Vagina (tissue), 2 donors: ENCODE measurements around the gene RNASE4. TPM values are rescaled to one million over a fixed set of nuclear protein-coding genes. Genes with fewer than 3 reads are reported as not detected.
"Not testable (repeated sequence)": the region's sequence is repeated elsewhere in the genome, so short reads cannot be mapped to it uniquely, and the experiment has no call there.

ENCODE experiments used
- DNase-seq, 2 donors: peaks; one replicate each; pipeline ENCODE4 v3.0.0-alpha.2; 2017; ENCODE audit errors: extremely low spot score in 2 of 2
- H3K27ac ChIP-seq: fragments of 200-600 bp; sonication (generic); one replicate; pipeline ENCODE4 v1.5.1; 2019
- H3K27me3 ChIP-seq: fragments of 200-600 bp; sonication (generic); one replicate; pipeline ENCODE4 v1.5.1; 2019
- H3K36me3 ChIP-seq, 2 donors: fragments of 200-600 bp; sonication (generic); one replicate each; pipeline ENCODE4 v1.5.1; 2017 to 2019
- H3K4me1 ChIP-seq: fragments of 200-600 bp; sonication (generic); one replicate; pipeline ENCODE4 v1.5.1; 2019
- H3K4me3 ChIP-seq, 2 donors: fragments of 200-600 bp; sonication (generic); 1 replicate in 1 of 2; 2 replicates in 1 of 2; pipeline ENCODE4 v1.5.1; 2016 to 2019
- H3K9me3 ChIP-seq: fragments of 200-600 bp; sonication (generic); one replicate; pipeline ENCODE4 v1.5.1; 2019
- POLR2A ChIP-seq, 2 donors: fragments of 450-650 bp; IDR thresholded peaks; one replicate each; pipeline ENCODE4 v1.6.1; 2017; ENCODE audit warnings: antibody characterized with exemption in 2 of 2, mild to moderate bottlenecking in 2 of 2, moderate library complexity in 2 of 2
- POLR2AphosphoS5 ChIP-seq, 2 donors: sonication (generic); formaldehyde crosslinking; IDR thresholded peaks; one replicate each; pipeline ENCODE4 v1.9.0; 2017; ENCODE audit warnings: antibody characterized with exemption in 2 of 2, mild to moderate bottlenecking in 2 of 2, low read depth in 1 of 2; ENCODE audit not compliant: insufficient read depth in 1 of 2
- intact Hi-C: fragments of 100-400 bp; cut with DNase I; formaldehyde crosslinking; loops from one replicate; pipeline ENCODE4 v1.15.1; 2023
- total RNA-seq: library from RNA; depleted of rRNA; stranded (reverse); fragments of >200 nt; gene quantifications from one replicate; pipeline ENCODE4 v1.2.3, GENCODE V29; 2016
- TF ChIP-seq, protein P1 (sequence below), 3 experiments: fragments of 450-650 bp in 2 of 3; fragments of 200-600 bp in 1 of 3; sonication (generic) in 1 of 3; IDR thresholded peaks; one replicate each; pipeline ENCODE4 v1.5.1; 2017 to 2019; ENCODE audit warnings: antibody characterized with exemption in 3 of 3, mild to moderate bottlenecking in 2 of 3, moderate library complexity in 2 of 3

Gene RNASE4
- total RNA-seq, 1 donor from 2014 or later, result 132 TPM

DNA sequence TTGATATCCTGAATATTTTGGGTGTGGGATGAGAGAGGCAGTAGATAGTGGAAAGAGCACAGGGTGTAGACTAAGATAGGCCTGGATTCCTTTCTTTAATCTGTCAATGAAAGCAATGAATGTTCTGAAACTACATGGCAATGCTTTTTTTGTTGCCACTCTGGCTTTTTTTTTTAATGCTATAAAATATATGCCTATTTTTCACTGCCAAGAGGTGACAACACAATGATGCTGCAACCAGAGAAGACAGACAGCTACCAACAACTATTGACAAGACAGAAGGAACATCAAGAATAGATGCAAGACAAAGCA, 13.6 kb downstream of the RNASE4 start:
- H3K4me1 ChIP-seq, result peaks cover 7% of the 10 kb centered on the region
- TF ChIP-seq POLR2A (IDR thresholded peaks at IDR 0.05), result no peak
- TF ChIP-seq, protein P1, sequence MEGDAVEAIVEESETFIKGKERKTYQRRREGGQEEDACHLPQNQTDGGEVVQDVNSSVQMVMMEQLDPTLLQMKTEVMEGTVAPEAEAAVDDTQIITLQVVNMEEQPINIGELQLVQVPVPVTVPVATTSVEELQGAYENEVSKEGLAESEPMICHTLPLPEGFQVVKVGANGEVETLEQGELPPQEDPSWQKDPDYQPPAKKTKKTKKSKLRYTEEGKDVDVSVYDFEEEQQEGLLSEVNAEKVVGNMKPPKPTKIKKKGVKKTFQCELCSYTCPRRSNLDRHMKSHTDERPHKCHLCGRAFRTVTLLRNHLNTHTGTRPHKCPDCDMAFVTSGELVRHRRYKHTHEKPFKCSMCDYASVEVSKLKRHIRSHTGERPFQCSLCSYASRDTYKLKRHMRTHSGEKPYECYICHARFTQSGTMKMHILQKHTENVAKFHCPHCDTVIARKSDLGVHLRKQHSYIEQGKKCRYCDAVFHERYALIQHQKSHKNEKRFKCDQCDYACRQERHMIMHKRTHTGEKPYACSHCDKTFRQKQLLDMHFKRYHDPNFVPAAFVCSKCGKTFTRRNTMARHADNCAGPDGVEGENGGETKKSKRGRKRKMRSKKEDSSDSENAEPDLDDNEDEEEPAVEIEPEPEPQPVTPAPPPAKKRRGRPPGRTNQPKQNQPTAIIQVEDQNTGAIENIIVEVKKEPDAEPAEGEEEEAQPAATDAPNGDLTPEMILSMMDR (IDR thresholded peaks at IDR 0.05), result peak in 1 of 3 experiments; percentile 2
- H3K4me3 ChIP-seq, result no peak overlapping the region
- H3K36me3 ChIP-seq, result peaks cover 0 to 14% of the 10 kb centered on the region in 2 donors
- intact Hi-C loops, result no loop called here
- H3K27ac ChIP-seq, result no peak overlapping the region
- H3K9me3 ChIP-seq, result no peaks in the 10 kb centered on the region
- H3K27me3 ChIP-seq, result no peaks in the 10 kb centered on the region
- DNase-seq, result no peak

DNA sequence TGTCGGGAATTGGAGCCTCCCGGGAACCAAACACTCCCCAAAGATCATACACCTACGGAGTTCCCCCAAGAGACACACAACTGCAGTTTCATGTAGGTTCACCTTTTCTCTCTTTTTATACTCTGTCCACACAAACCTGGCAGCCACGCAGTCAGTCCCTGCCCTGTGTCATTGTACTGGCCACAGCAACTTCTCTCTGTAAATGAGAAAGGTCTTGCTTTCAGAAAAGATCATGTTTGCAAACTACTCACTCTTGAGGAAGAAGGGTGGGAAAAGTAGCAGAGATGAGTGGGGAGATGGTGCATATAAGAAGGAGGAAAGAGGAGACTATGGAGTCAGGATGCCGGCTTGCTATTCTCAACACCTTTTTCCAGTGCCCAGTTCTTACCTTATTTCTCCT, 14.6 kb downstream of the RNASE4 start:
- Histone ChIP-seq H3K27ac (no peak overlapping the region), H3K9me3 (no peaks in the 10 kb centered on the region), H3K36me3 (peaks cover 0 to 9% of the 10 kb centered on the region in 2 donors), H3K4me3 (no peak overlapping the region), H3K27me3 (no peaks in the 10 kb centered on the region), H3K4me1 (peaks cover 7% of the 10 kb centered on the region)
- TF ChIP-seq POLR2AphosphoS5 (IDR thresholded peaks at IDR 0.05; ENCODE audit: insufficient read depth in 1 of 2, low read depth in 1 of 2), result no peak
- TF ChIP-seq, protein P1 (IDR thresholded peaks at IDR 0.05), result no peak
- no peak for TF ChIP-seq POLR2A (IDR thresholded peaks at IDR 0.05)
- intact Hi-C loops, result no loop called here
- DNase-seq, result no peak

DNA sequence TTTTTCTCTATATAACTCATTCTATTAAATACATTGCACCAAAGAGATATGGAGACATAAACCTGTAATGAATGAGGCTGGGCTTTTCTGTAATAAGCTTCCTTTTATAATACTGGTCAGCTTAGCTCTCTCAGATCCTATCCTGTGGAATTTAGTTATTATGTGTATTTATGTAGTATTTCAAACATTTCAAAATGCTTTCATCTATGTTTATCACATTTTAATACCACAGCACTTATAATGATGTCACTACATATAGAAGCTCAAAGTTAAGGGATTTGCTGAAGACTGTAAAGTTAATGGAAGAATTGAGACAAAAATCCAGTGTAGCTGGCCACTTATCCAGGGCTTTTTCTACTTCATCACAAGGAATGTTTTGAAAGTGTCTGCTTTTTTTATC, 15.6 kb downstream of the RNASE4 start:
- DNase-seq, result no peak
- no peak overlapping the region for H3K4me3 ChIP-seq
- no peak overlapping the region for H3K27ac ChIP-seq
- intact Hi-C loops, result loop anchor here (5.0 kb wide), 1 partner anchor 157 kb away; no protein-coding TSS in a partner anchor
- H3K4me1 ChIP-seq, result peaks cover 7% of the 10 kb centered on the region
- H3K36me3 ChIP-seq, result peaks cover 0 to 9% of the 10 kb centered on the region in 2 donors
- TF ChIP-seq POLR2A (IDR thresholded peaks at IDR 0.05), result no peak
- TF ChIP-seq, protein P1 (IDR thresholded peaks at IDR 0.05), result no peak
- TF ChIP-seq POLR2AphosphoS5 (IDR thresholded peaks at IDR 0.05; ENCODE audit: insufficient read depth in 1 of 2, low read depth in 1 of 2), result no peak
- no peaks in the 10 kb centered on the region for H3K27me3 ChIP-seq
- no peaks in the 10 kb centered on the region for H3K9me3 ChIP-seq

DNA sequence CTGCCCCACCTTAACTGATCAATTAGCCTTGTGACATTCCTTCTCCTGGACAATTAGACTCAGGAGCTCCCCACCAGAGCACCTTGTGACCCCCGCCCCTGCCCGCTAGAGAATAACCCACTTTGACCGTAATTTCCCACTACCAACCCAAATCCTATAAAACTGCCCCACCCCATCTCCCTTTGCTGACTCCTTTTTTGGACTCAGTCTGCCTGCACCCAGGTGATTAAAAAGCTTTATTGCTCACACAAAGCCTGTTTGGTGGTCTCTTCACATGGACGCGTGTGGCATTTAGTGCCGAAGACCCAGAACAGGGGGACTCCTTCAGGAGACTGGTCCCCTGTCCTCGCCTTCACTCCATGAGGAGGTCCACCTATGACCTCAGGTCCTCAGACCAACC, 16.6 kb downstream of the RNASE4 start:
- not testable (repeated sequence) for H3K36me3 ChIP-seq, H3K27me3 ChIP-seq, DNase-seq, H3K27ac ChIP-seq, H3K9me3 ChIP-seq, H3K4me1 ChIP-seq, H3K4me3 ChIP-seq
- intact Hi-C loops, result loop anchor here (5.0 kb wide), 1 partner anchor 156 kb away; no protein-coding TSS in a partner anchor

DNA sequence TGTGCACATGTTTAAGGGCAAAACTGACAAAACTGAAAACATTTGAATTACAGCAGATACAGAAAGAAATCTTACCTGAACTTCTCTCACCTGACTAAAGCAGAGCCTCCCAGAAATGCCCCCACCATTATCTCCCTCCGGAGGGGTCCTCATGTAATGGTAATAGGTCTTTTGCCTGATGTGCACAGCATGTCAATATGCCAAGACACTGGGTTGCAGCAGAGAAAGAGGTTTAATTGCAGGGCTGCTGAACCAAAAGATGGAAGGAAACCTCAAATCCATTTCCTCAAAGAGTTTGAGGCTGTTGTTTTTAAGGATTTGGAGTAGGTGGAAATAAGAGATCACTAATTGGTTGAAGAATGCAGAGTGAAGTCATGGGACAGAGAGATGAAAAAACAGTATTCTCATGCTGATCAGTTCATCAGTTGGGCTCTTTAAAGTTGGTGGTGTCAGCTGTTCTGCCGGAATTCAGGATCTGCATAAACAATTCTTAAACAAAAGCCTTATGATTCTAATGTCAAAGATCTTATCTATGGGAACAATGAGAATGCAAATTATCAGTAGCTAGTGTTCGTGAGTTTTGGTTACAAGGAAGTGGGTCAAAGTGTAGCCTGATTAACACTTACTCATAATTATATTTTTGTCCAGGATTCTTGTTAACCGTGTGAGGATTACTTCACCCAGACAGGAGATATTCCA, 22.4 kb downstream of the RNASE4 start:
- H3K4me3 ChIP-seq, result no peak overlapping the region
- intact Hi-C loops, result no loop called here
- DNase-seq, result no peak
- no peak overlapping the region for H3K27ac ChIP-seq
- H3K27me3 ChIP-seq, result no peaks in the 10 kb centered on the region
- TF ChIP-seq, protein P1 (IDR thresholded peaks at IDR 0.05), result no peak
- TF ChIP-seq POLR2A (IDR thresholded peaks at IDR 0.05), result no peak
- no peak for TF ChIP-seq POLR2AphosphoS5 (IDR thresholded peaks at IDR 0.05; ENCODE audit: insufficient read depth in 1 of 2, low read depth in 1 of 2)
- H3K4me1 ChIP-seq, result no peaks in the 10 kb centered on the region
- no peaks in the 10 kb centered on the region for H3K36me3 ChIP-seq
- H3K9me3 ChIP-seq, result no peaks in the 10 kb centered on the region
